Astrocyte (in vitro differentiated cells and primary cell): ENCODE results near the gene UBE2C. TPM values are rescaled to one million over a fixed set of nuclear protein-coding genes. Genes with fewer than 3 reads are reported as not detected.

Experiments used
- DNase-seq: peaks from one replicate; pipeline ENCODE4 v3.0.0-alpha.2; 2010; ENCODE audit warnings: low read depth
- FAIRE-seq: peaks from 2 replicates; lab custom pipeline; 2011; peaks lifted over from hg19 to GRCh38; lab: Jason Lieb, UNC
- H2AFZ ChIP-seq: 2 replicates; pipeline ENCODE4 v1.6.0; 2012; ENCODE audit warnings: low read depth, low read length, inconsistent platforms
- H3K27ac ChIP-seq: 2 replicates; pipeline ENCODE4 v1.5.1; 2011; ENCODE audit warnings: low read depth, low read length, inconsistent platforms
- H3K27me3 ChIP-seq: 2 replicates; pipeline ENCODE4 v1.6.0; 2011; ENCODE audit warnings: low read length, inconsistent platforms; ENCODE audit not compliant: insufficient read depth
- H3K36me3 ChIP-seq: 2 replicates; pipeline ENCODE4 v1.5.1; 2011; ENCODE audit warnings: low read length, inconsistent platforms; ENCODE audit not compliant: insufficient read depth
- H3K4me1 ChIP-seq: 2 replicates; pipeline ENCODE4 v1.5.1; 2011; ENCODE audit warnings: low read length, inconsistent platforms; ENCODE audit not compliant: insufficient read depth
- H3K4me2 ChIP-seq: 2 replicates; pipeline ENCODE4 v1.6.0; 2012; ENCODE audit warnings: low read length, inconsistent platforms
- H3K4me3 ChIP-seq: 2 replicates; pipeline ENCODE4 v1.5.1; 2011; ENCODE audit warnings: low read depth, mild to moderate bottlenecking, low read length, inconsistent platforms; ENCODE audit not compliant: insufficient read depth
- H3K79me2 ChIP-seq: 2 replicates; pipeline ENCODE4 v1.6.0; 2012; ENCODE audit warnings: mild to moderate bottlenecking, low read length, inconsistent platforms; ENCODE audit not compliant: insufficient read depth
- H3K9ac ChIP-seq: 2 replicates; pipeline ENCODE4 v1.6.0; 2012; ENCODE audit warnings: mild to moderate bottlenecking, low read length, inconsistent platforms
- H3K9me3 ChIP-seq: 2 replicates; pipeline ENCODE4 v1.5.1; 2012; ENCODE audit warnings: low read depth, mild to moderate bottlenecking, low read length, inconsistent platforms; ENCODE audit not compliant: insufficient read depth
- H4K20me1 ChIP-seq: 2 replicates; pipeline ENCODE4 v1.6.0; 2012; ENCODE audit warnings: low read length, inconsistent platforms; ENCODE audit not compliant: insufficient read depth
- H3K27ac Mint-ChIP-seq: one replicate; pipeline ENCODE4 v1.8.0; 2021; ENCODE audit warnings: mild to moderate bottlenecking, mixed read lengths; ENCODE audit not compliant: unreplicated experiment
- H3K27me3 Mint-ChIP-seq: one replicate; pipeline ENCODE4 v1.8.0; 2021; ENCODE audit warnings: low read depth, mixed read lengths; ENCODE audit not compliant: unreplicated experiment
- H3K36me3 Mint-ChIP-seq: one replicate; pipeline ENCODE4 v1.8.0; 2021; ENCODE audit warnings: low read depth, mixed read lengths; ENCODE audit not compliant: unreplicated experiment
- H3K4me1 Mint-ChIP-seq: one replicate; pipeline ENCODE4 v1.8.0; 2021; ENCODE audit warnings: low read depth, mixed read lengths; ENCODE audit not compliant: unreplicated experiment
- H3K4me3 Mint-ChIP-seq: one replicate; pipeline ENCODE4 v1.8.0; 2021; ENCODE audit warnings: mild to moderate bottlenecking, moderate library complexity, mixed read lengths; ENCODE audit not compliant: unreplicated experiment
- H3K9me3 Mint-ChIP-seq: one replicate; pipeline ENCODE4 v1.8.0; 2021; ENCODE audit warnings: mild to moderate bottlenecking, mixed read lengths; ENCODE audit not compliant: unreplicated experiment
- EZH2 ChIP-seq: IDR thresholded peaks from 2 replicates; pipeline ENCODE4 v1.6.1; 2012; ENCODE audit warnings: mild to moderate bottlenecking, low read length, inconsistent platforms; ENCODE audit not compliant: insufficient read depth
- total RNA-seq: library from RNA; stranded (reverse); gene quantifications from 2 replicates; pipeline ENCODE4 v1.2.1, GENCODE V29; 2021
- TF ChIP-seq, protein P1 (sequence below): IDR thresholded peaks from 2 replicates; pipeline ENCODE4 v1.5.1; 2011; ENCODE audit warnings: low read depth, mild to moderate bottlenecking, inconsistent platforms, low read length, moderate library complexity; ENCODE audit not compliant: insufficient read depth

The UBE2C gene
- total RNA-seq, 1 donor from 2014 or later = 12.3 TPM

GRCh38 chr20:45834797-45835161 lies 22.3 kb downstream of the UBE2C start:
- H3K36me3 Mint-ChIP-seq = peaks cover 8% of the 10 kb centered on the region

GRCh38 chr20:45835329-45835765 lies 22.9 kb downstream of the UBE2C start:
- H3K4me1 Mint-ChIP-seq = peaks cover 16% of the 10 kb centered on the region
- H3K36me3 Mint-ChIP-seq = peaks cover 8% of the 10 kb centered on the region
- Histone ChIP-seq H3K9ac (no peak overlapping the region), H3K27ac (no peak overlapping the region), H4K20me1 (peaks cover 12% of the 10 kb centered on the region), H2AFZ (no peak overlapping the region), H3K4me3 (no peak overlapping the region), H3K27me3 (no peaks in the 10 kb centered on the region), H3K36me3 (peaks cover 3% of the 10 kb centered on the region), H3K79me2 (peaks cover 13% of the 10 kb centered on the region), H3K4me2 (peak overlapping the region; percentile 91), H3K4me1 (peaks cover 24% of the 10 kb centered on the region), H3K9me3 (no peaks in the 10 kb centered on the region)
- no peaks in the 10 kb centered on the region for H3K27me3 Mint-ChIP-seq
- FAIRE-seq (no peak), DNase-seq (no peak)
- H3K27ac Mint-ChIP-seq = no peak overlapping the region
- peak overlapping the region; percentile 74 for H3K4me3 Mint-ChIP-seq
- peaks cover 2% of the 10 kb centered on the region for H3K9me3 Mint-ChIP-seq
- TF ChIP-seq, protein P1, sequence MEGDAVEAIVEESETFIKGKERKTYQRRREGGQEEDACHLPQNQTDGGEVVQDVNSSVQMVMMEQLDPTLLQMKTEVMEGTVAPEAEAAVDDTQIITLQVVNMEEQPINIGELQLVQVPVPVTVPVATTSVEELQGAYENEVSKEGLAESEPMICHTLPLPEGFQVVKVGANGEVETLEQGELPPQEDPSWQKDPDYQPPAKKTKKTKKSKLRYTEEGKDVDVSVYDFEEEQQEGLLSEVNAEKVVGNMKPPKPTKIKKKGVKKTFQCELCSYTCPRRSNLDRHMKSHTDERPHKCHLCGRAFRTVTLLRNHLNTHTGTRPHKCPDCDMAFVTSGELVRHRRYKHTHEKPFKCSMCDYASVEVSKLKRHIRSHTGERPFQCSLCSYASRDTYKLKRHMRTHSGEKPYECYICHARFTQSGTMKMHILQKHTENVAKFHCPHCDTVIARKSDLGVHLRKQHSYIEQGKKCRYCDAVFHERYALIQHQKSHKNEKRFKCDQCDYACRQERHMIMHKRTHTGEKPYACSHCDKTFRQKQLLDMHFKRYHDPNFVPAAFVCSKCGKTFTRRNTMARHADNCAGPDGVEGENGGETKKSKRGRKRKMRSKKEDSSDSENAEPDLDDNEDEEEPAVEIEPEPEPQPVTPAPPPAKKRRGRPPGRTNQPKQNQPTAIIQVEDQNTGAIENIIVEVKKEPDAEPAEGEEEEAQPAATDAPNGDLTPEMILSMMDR = no peak
- no peak for TF ChIP-seq EZH2

More at GRCh38 chr20:45834797-45835161, 22.3 kb downstream of the UBE2C start:
- Histone ChIP-seq H3K4me1 (peaks cover 24% of the 10 kb centered on the region), H2AFZ (peak overlapping the region; percentile 83), H3K36me3 (peaks cover 3% of the 10 kb centered on the region), H3K27me3 (no peaks in the 10 kb centered on the region), H3K4me3 (peak overlapping the region; percentile 71), H4K20me1 (peaks cover 12% of the 10 kb centered on the region), H3K9ac (peak overlapping the region; percentile 75), H3K9me3 (no peaks in the 10 kb centered on the region), H3K79me2 (peaks cover 13% of the 10 kb centered on the region), H3K4me2 (peak overlapping the region; percentile 91), H3K27ac (no peak overlapping the region)
- TF ChIP-seq, protein P1 = no peak
- no peak for TF ChIP-seq EZH2
- H3K27me3 Mint-ChIP-seq = no peaks in the 10 kb centered on the region
- peak overlapping the region; percentile 74 for H3K4me3 Mint-ChIP-seq
- H3K9me3 Mint-ChIP-seq = peaks cover 2% of the 10 kb centered on the region
- peaks cover 16% of the 10 kb centered on the region for H3K4me1 Mint-ChIP-seq
- FAIRE-seq = no peak
- no peak overlapping the region for H3K27ac Mint-ChIP-seq
- DNase-seq = no peak

DNA sequence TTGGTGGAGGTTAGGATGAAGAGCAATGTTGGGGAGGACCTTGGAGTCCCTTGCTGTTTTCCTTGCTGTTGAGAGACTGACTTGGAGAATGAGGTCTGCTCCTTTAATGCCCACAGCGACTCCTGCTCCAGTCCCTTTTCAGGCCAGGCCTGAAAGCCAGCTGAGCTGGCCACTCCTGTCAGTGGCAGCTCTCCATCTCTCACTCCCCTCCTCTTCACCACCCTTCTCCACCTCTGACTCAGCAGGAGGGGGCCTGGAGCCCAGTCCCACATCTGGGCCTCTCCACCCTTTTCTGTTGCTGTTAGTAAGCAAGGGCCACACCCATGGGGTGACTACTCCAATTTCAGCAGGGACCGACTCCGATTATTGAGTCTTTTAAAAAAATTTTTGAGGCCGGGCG lies 23.4 kb downstream of the UBE2C start:
- TF ChIP-seq, protein P1 = no peak
- no peak for TF ChIP-seq EZH2
- Mint-ChIP-seq H3K36me3 (peaks cover 8% of the 10 kb centered on the region), H3K4me3 (peak overlapping the region; percentile 74), H3K27ac (peak overlapping the region; percentile 58), H3K4me1 (peaks cover 16% of the 10 kb centered on the region), H3K27me3 (no peaks in the 10 kb centered on the region), H3K9me3 (peaks cover 2% of the 10 kb centered on the region)
- Histone ChIP-seq H3K9me3 (no peaks in the 10 kb centered on the region), H3K36me3 (peaks cover 3% of the 10 kb centered on the region), H3K9ac (no peak overlapping the region), H3K79me2 (peaks cover 13% of the 10 kb centered on the region), H3K4me3 (no peak overlapping the region), H3K27ac (no peak overlapping the region), H4K20me1 (peaks cover 12% of the 10 kb centered on the region), H2AFZ (no peak overlapping the region), H3K4me1 (peaks cover 24% of the 10 kb centered on the region), H3K27me3 (no peaks in the 10 kb centered on the region), H3K4me2 (peak overlapping the region; percentile 91)
- DNase-seq (peak; percentile 53), FAIRE-seq (no peak)
